Fibroblast of lung (primary cell): ENCODE results near the gene POP7. TPM values are rescaled to one million over a fixed set of nuclear protein-coding genes. Genes with fewer than 3 reads are reported as not detected.

Experiments used
- DNase-seq, 2 donors: peaks; one replicate each; pipeline versions ENCODE4 v3.0.0 to v3.0.0-alpha.2; 2010; ENCODE audit warnings: low read depth in 2 of 2
- H2AFZ ChIP-seq: 2 replicates; pipeline ENCODE4 v1.5.1; 2012; ENCODE audit warnings: low read length, control low read depth, inconsistent platforms
- H3K27ac ChIP-seq: 2 replicates; pipeline ENCODE4 v1.5.1; 2011; ENCODE audit warnings: low read length, control low read depth; ENCODE audit not compliant: insufficient read depth
- H3K27me3 ChIP-seq: 2 replicates; pipeline ENCODE4 v1.5.1; 2011; ENCODE audit warnings: mild to moderate bottlenecking, low read length; ENCODE audit not compliant: control insufficient read depth, insufficient read depth
- H3K36me3 ChIP-seq: 2 replicates; pipeline ENCODE4 v1.5.1; 2011; ENCODE audit warnings: low read length; ENCODE audit not compliant: control insufficient read depth, insufficient read depth
- H3K4me1 ChIP-seq: 2 replicates; pipeline ENCODE4 v1.5.1; 2011; ENCODE audit warnings: low read length; ENCODE audit not compliant: control insufficient read depth, insufficient read depth; ENCODE audit errors: extremely low read depth
- H3K4me2 ChIP-seq: 2 replicates; pipeline ENCODE4 v1.5.1; 2011; ENCODE audit warnings: low read length, control low read depth; ENCODE audit not compliant: insufficient read depth; ENCODE audit errors: extremely low read depth
- H3K4me3 ChIP-seq, 4 experiments: fragments of 200-600 bp in 1 of 4; sonication (generic) in 1 of 4; replicated peaks in 1 of 4; 2 replicates each; pipeline ENCODE4 v1.5.1; 2011 to 2016; ENCODE audit warnings: low read length in 4 of 4, low read depth in 3 of 4, mild to moderate bottlenecking in 3 of 4, control low read depth in 2 of 4, inconsistent platforms in 1 of 4, mixed read lengths in 1 of 4; ENCODE audit not compliant: insufficient read depth in 1 of 4; ENCODE audit errors: control extremely low read depth in 1 of 4
- H3K79me2 ChIP-seq: 2 replicates; pipeline ENCODE4 v1.5.1; 2012; ENCODE audit warnings: mild to moderate bottlenecking, low read length, inconsistent platforms; ENCODE audit not compliant: control insufficient read depth, insufficient read depth
- H3K9ac ChIP-seq: 2 replicates; pipeline ENCODE4 v1.5.1; 2011; ENCODE audit warnings: mild to moderate bottlenecking, low read length, control low read depth; ENCODE audit not compliant: insufficient read depth
- H3K9me3 ChIP-seq: 2 replicates; pipeline ENCODE4 v1.5.1; 2012; ENCODE audit warnings: low read depth, low read length; ENCODE audit not compliant: control insufficient read depth, insufficient read depth
- H4K20me1 ChIP-seq: 2 replicates; pipeline ENCODE4 v1.5.1; 2011; ENCODE audit warnings: low read length; ENCODE audit not compliant: control insufficient read depth, insufficient read depth; ENCODE audit errors: extremely low read depth
- CTCF ChIP-seq, 2 donors: IDR thresholded peaks in 1 of 2; conservative IDR thresholded peaks in 1 of 2; 1 replicate in 1 of 2; 2 replicates in 1 of 2; pipeline ENCODE4 v1.5.1; 2011 to 2012; ENCODE audit warnings: low read length in 2 of 2, control low read depth in 1 of 2, inconsistent platforms in 1 of 2, low read depth in 1 of 2, mild to moderate bottlenecking in 1 of 2
- EZH2 ChIP-seq: IDR thresholded peaks from 2 replicates; pipeline ENCODE4 v1.5.1; 2012; ENCODE audit warnings: low read length, control low read depth, mild to moderate bottlenecking; ENCODE audit errors: missing control alignments
- polyA plus RNA-seq, 2 donors: library from polyadenylated mRNA; depleted of rRNA in 1 of 2; stranded (reverse) in 1 of 2; unstranded in 1 of 2; fragments of >200 nt; gene quantifications; 2 replicates each; pipeline ENCODE4 v1.2.1, GENCODE V29; 2011 to 2012; ENCODE audit warnings: missing spikeins in 1 of 2
- total RNA-seq: library from RNA; depleted of rRNA; stranded (reverse); fragments of >200 nt; gene quantifications from 2 replicates; pipeline ENCODE4 v1.2.1, GENCODE V29; 2014

Gene POP7
- total and polyA plus RNA-seq, 2 donors (not counting 1 experiment from before 2014, with no cell fraction given): 19.4 to 31.9 TPM

DNA sequence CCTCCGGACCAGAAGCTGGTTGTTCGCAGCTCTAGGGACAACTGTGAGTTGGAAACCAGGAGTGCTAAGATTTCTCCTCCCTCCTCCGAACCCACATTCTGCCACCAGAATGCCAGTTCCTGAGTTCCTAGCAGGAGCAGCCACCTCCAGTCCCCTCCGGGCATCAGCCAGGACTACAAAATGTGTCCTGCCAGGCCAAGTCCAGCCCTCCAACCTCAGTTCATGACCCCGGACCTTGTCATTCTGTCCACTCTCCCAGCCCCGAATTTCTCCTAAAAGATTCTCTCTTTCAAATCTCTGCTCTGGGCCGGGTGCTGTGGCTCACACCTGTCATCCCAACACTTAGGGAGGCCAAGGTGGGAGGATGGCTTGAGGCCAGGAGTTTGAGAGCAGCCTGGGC, 29.8 kb downstream of the POP7 start:
- no peaks in the 10 kb centered on the region for H3K79me2 ChIP-seq
- H3K36me3 ChIP-seq: no peaks in the 10 kb centered on the region
- H3K9ac ChIP-seq: no peak overlapping the region
- H3K4me2 ChIP-seq: no peak overlapping the region
- no peaks in the 10 kb centered on the region for H3K4me1 ChIP-seq
- H4K20me1 ChIP-seq: no peaks in the 10 kb centered on the region
- TF ChIP-seq EZH2: no peak
- no peak for TF ChIP-seq CTCF (conservative IDR thresholded peaks at IDR 0.05 in 1 of 2, IDR thresholded peaks at IDR 0.05 in 1 of 2; ENCODE audit: low read depth in 1 of 2, low read length in 2 of 2)
- no peaks in the 10 kb centered on the region for H3K27me3 ChIP-seq
- H3K4me3 ChIP-seq: no peak overlapping the region
- no peak overlapping the region for H3K27ac ChIP-seq
- no peak for DNase-seq
- no peaks in the 10 kb centered on the region for H3K9me3 ChIP-seq
- H2AFZ ChIP-seq: no peak overlapping the region

DNA sequence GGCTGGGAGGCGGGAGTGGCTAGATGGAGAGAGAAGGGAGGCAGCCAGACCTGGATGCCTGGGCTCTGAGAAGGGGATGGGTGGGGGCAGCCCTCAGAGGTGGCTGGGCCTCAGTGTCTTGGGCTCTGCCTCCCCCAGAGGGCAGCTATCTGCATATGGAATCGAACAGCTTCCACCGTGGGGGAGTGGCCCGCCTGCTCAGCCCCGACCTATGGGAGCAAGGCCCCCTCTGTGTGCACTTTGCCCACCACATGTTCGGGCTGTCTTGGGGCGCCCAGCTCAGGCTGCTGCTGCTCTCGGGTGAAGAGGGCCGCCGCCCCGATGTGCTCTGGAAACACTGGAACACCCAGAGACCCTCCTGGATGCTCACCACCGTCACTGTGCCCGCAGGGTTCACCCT, 30.8 kb downstream of the POP7 start:
- Histone ChIP-seq H3K4me1 (no peaks in the 10 kb centered on the region), H4K20me1 (no peaks in the 10 kb centered on the region), H3K79me2 (no peaks in the 10 kb centered on the region), H2AFZ (no peak overlapping the region), H3K27me3 (no peaks in the 10 kb centered on the region), H3K36me3 (no peaks in the 10 kb centered on the region), H3K4me3 (no peak overlapping the region), H3K9me3 (no peaks in the 10 kb centered on the region), H3K27ac (no peak overlapping the region), H3K9ac (no peak overlapping the region), H3K4me2 (no peak overlapping the region)
- no peak for DNase-seq
- no peak for TF ChIP-seq EZH2
- no peak for TF ChIP-seq CTCF (conservative IDR thresholded peaks at IDR 0.05 in 1 of 2, IDR thresholded peaks at IDR 0.05 in 1 of 2; ENCODE audit: low read depth in 1 of 2, low read length in 2 of 2)

DNA sequence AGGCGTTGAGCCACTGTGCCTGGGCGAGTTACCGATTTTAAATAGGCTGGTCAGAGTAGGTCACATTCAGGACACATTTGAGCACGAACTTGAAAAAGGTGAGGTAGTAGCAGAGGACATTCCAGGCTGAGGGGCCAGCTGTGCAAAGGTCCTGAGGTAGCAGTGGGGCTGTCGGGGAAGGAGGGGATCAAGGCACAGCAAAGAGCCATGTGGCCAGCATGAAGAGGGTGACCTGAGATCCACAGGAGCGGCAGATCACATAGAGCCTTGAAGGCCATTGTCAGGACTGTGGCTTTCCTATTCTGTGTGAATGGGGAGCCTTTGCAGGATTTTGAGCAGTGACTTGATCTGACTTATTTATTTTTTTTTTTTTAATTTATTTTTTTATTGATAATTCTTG, 34.0 kb downstream of the POP7 start:
- Histone ChIP-seq H2AFZ (no peak overlapping the region), H3K36me3 (no peaks in the 10 kb centered on the region), H3K27me3 (no peaks in the 10 kb centered on the region), H3K9ac (no peak overlapping the region), H3K4me1 (no peaks in the 10 kb centered on the region), H4K20me1 (no peaks in the 10 kb centered on the region), H3K27ac (no peak overlapping the region), H3K79me2 (no peaks in the 10 kb centered on the region), H3K4me2 (no peak overlapping the region), H3K4me3 (no peak overlapping the region), H3K9me3 (no peaks in the 10 kb centered on the region)
- TF ChIP-seq EZH2: no peak
- no peak for TF ChIP-seq CTCF (conservative IDR thresholded peaks at IDR 0.05 in 1 of 2, IDR thresholded peaks at IDR 0.05 in 1 of 2; ENCODE audit: low read depth in 1 of 2, low read length in 2 of 2)
- DNase-seq: no peak
